ENCODE results near the gene NAP1L4.

DNA sequence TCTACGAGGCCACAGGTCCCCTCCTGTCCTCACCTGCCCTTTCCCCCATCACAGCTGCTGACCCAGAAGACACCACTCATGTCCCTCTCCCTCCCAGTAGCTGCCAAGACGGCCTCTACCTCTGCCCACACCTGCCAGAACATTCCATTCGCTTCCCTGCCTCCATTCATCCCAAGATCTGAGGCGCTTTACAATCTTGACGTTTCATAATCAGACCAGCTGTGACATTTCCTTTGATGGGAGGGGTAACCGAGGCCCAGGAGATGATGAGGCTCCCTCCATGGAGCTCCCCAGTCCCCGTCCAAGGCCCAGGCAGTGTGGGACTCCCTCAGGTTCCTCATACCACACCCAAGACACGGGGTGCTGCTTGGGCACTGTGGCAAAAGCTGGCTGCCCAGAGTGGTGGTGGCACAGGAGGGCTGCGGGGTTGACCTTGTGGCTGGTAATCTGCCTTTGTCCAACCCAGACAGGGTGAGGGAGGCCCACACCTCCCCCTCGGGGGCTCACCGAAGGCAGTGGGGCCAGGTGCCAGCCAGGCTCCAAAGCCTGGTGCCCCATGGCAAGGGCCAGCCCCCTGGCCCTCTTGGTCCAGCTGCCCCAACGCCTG, 80.2 kb downstream of the NAP1L4 start:
- TF ChIP-seq BHLHE40 (IDR thresholded peaks at IDR 0.05; ENCODE audit: low read depth, low read length), result no peak
- TF ChIP-seq POLR2A (IDR thresholded peaks at IDR 0.05; ENCODE audit: low read depth, low read length), result no peak
- TF ChIP-seq, protein P1, sequence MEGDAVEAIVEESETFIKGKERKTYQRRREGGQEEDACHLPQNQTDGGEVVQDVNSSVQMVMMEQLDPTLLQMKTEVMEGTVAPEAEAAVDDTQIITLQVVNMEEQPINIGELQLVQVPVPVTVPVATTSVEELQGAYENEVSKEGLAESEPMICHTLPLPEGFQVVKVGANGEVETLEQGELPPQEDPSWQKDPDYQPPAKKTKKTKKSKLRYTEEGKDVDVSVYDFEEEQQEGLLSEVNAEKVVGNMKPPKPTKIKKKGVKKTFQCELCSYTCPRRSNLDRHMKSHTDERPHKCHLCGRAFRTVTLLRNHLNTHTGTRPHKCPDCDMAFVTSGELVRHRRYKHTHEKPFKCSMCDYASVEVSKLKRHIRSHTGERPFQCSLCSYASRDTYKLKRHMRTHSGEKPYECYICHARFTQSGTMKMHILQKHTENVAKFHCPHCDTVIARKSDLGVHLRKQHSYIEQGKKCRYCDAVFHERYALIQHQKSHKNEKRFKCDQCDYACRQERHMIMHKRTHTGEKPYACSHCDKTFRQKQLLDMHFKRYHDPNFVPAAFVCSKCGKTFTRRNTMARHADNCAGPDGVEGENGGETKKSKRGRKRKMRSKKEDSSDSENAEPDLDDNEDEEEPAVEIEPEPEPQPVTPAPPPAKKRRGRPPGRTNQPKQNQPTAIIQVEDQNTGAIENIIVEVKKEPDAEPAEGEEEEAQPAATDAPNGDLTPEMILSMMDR (conservative IDR thresholded peaks at IDR 0.05; ENCODE audit: low read depth, low read length), result no peak
- no peak for TF ChIP-seq RAD21 (IDR thresholded peaks at IDR 0.05; ENCODE audit: low read length)
- TF ChIP-seq CHD1 (IDR thresholded peaks at IDR 0.05; ENCODE audit: low read depth, low read length), result no peak
- TF ChIP-seq RCOR1 (IDR thresholded peaks at IDR 0.05; ENCODE audit: insufficient replicate concordance, low read length), result no peak
- TF ChIP-seq SMC3 (IDR thresholded peaks at IDR 0.05; ENCODE audit: low read depth, low read length), result no peak
- TF ChIP-seq, protein P2, sequence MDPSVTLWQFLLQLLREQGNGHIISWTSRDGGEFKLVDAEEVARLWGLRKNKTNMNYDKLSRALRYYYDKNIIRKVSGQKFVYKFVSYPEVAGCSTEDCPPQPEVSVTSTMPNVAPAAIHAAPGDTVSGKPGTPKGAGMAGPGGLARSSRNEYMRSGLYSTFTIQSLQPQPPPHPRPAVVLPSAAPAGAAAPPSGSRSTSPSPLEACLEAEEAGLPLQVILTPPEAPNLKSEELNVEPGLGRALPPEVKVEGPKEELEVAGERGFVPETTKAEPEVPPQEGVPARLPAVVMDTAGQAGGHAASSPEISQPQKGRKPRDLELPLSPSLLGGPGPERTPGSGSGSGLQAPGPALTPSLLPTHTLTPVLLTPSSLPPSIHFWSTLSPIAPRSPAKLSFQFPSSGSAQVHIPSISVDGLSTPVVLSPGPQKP (IDR thresholded peaks at IDR 0.05; ENCODE audit: borderline replicate concordance, low read depth, low read length), result no peak
- TF ChIP-seq MAZ (IDR thresholded peaks at IDR 0.05; ENCODE audit: borderline replicate concordance, low read depth, low read length), result no peak
- TF ChIP-seq MAFK (IDR thresholded peaks at IDR 0.05; ENCODE audit: low read depth, low read length), result no peak

All from IMR-90 (cell line).